SK-N-SH (cell line): ENCODE data around the gene ARPC5. TPM values are rescaled to one million over a fixed set of nuclear protein-coding genes. Genes with fewer than 3 reads are reported as not detected.

Experiments
- CTCF ChIA-PET: fragments of 300-600, 350-600 bp; formaldehyde crosslinking; extraction: SDS; loops from one replicate; lab custom pipeline; 2021; lab: Yijun Ruan, JAX
- POLR2A ChIA-PET: fragments of 350-600 bp; sonication (Branson Sonifier 250); formaldehyde crosslinking; extraction: SDS; loops from one replicate; lab custom pipeline; 2020; ENCODE audit warnings: antibody characterized with exemption, inconsistent platforms; lab: Yijun Ruan, JAX
- DNase-seq: peaks from one replicate; pipeline ENCODE4 v3.0.0; 2012
- H2AFZ ChIP-seq: fragments of 200-600 bp; sonication (generic); 2 replicates; pipeline ENCODE4 v1.8.1; 2016; ENCODE audit warnings: antibody characterized with exemption, mild to moderate bottlenecking, low read depth
- H3F3A ChIP-seq: fragments of 200-600 bp; sonication (generic); replicated peaks from 2 replicates; pipeline ENCODE3; 2016; ENCODE audit warnings: antibody characterized with exemption, mild to moderate bottlenecking; ENCODE audit not compliant: insufficient read depth
- H3K27ac ChIP-seq, 2 experiments: fragments of 200-500 bp in 1 of 2; fragments of 200-600 bp in 1 of 2; sonication (Bioruptor generic) in 1 of 2; sonication (generic), shearing (Covaris generic) in 1 of 2; 2 replicates each; pipeline versions ENCODE4 v1.5.1 to v1.6.1; 2014 to 2016; ENCODE audit warnings: low read depth in 2 of 2, inconsistent platforms in 1 of 2, low read length in 1 of 2, mild to moderate bottlenecking in 1 of 2, mixed read lengths in 1 of 2
- H3K27me3 ChIP-seq: fragments of 200-600 bp; sonication (generic), shearing (Covaris generic); 2 replicates; pipeline ENCODE4 v1.6.1; 2016; ENCODE audit warnings: mixed run types; ENCODE audit not compliant: insufficient read depth
- H3K36me3 ChIP-seq, 2 experiments: fragments of 200-500 bp in 1 of 2; fragments of 200-600 bp in 1 of 2; sonication (Bioruptor generic) in 1 of 2; sonication (generic) in 1 of 2; replicated peaks in 1 of 2; 2 replicates each; pipeline versions ENCODE3 to v1.5.1; 2014 to 2016; ENCODE audit warnings: low read length in 1 of 2, mild to moderate bottlenecking in 1 of 2; ENCODE audit not compliant: insufficient read depth in 2 of 2, control insufficient read depth in 1 of 2
- H3K4me1 ChIP-seq, 2 experiments: fragments of 200-500 bp in 1 of 2; fragments of 200-600 bp in 1 of 2; sonication (Bioruptor generic) in 1 of 2; sonication (generic), shearing (Covaris generic) in 1 of 2; 2 replicates each; pipeline versions ENCODE4 v1.5.1 to v1.6.1; 2014 to 2016; ENCODE audit warnings: low read depth in 1 of 2, low read length in 1 of 2, mixed run types in 1 of 2; ENCODE audit not compliant: insufficient read depth in 2 of 2, control insufficient read depth in 1 of 2
- H3K4me2 ChIP-seq: fragments of 200-600 bp; sonication (generic), shearing (Covaris generic); 2 replicates; pipeline ENCODE4 v1.6.1; 2017; ENCODE audit warnings: mixed run types
- H3K4me3 ChIP-seq, 2 experiments: fragments of 200-500 bp in 1 of 2; fragments of 200-600 bp in 1 of 2; sonication (Bioruptor generic) in 1 of 2; sonication (generic), shearing (Covaris generic) in 1 of 2; 2 replicates each; pipeline versions ENCODE4 v1.5.1 to v1.8.1; 2014 to 2016; ENCODE audit warnings: low read depth in 2 of 2, inconsistent platforms in 1 of 2, low read length in 1 of 2, mild to moderate bottlenecking in 1 of 2, mixed read lengths in 1 of 2, moderate library complexity in 1 of 2
- H3K79me2 ChIP-seq: fragments of 200-600 bp; sonication (generic); 2 replicates; pipeline ENCODE4 v1.8.1; 2017; ENCODE audit warnings: mild to moderate bottlenecking; ENCODE audit not compliant: insufficient read depth
- H3K9ac ChIP-seq: fragments of 200-600 bp; sonication (generic); 2 replicates; pipeline ENCODE4 v1.6.1; 2017; ENCODE audit warnings: mixed run types
- H3K9me2 ChIP-seq: fragments of 200-600 bp; sonication (generic); 2 replicates; pipeline ENCODE4 v1.6.1; 2017; ENCODE audit warnings: mixed run types
- H3K9me3 ChIP-seq: fragments of 200-600 bp; sonication (generic); 2 replicates; pipeline ENCODE4 v1.6.1; 2017; ENCODE audit warnings: mixed run types, mild to moderate bottlenecking, moderate library complexity
- H4K20me1 ChIP-seq: fragments of 200-600 bp; sonication (generic); 2 replicates; pipeline ENCODE4 v1.6.1; 2017; ENCODE audit warnings: mild to moderate bottlenecking, mixed run types; ENCODE audit not compliant: insufficient read depth
- CHD2 ChIP-seq: fragments of 150-350 bp; IDR thresholded peaks from 2 replicates; pipeline ENCODE4 v1.6.1; 2018; ENCODE audit warnings: low read length; ENCODE audit not compliant: partially characterized antibody
- ELF1 ChIP-seq: IDR thresholded peaks from 2 replicates; pipeline ENCODE4 v1.4.0; 2012
- EP300 ChIP-seq, 2 experiments: IDR thresholded peaks; 2 replicates each; pipeline versions ENCODE4 v1.4.0 to v1.6.1; 2012; ENCODE audit warnings: borderline replicate concordance in 1 of 2, low read depth in 1 of 2, low read length in 1 of 2
- EZH2phosphoT487 ChIP-seq: fragments of 200-600 bp; sonication (generic); IDR thresholded peaks from 2 replicates; pipeline ENCODE4 v1.6.1; 2017; ENCODE audit warnings: low read depth, mixed run types, mild to moderate bottlenecking, antibody characterized with exemption, moderate library complexity, borderline replicate concordance
- FOSL2 ChIP-seq: IDR thresholded peaks from 2 replicates; pipeline ENCODE4 v1.4.0; 2012; ENCODE audit warnings: low read depth, mild to moderate bottlenecking, moderate library complexity, borderline replicate concordance
- GABPA ChIP-seq: IDR thresholded peaks from 2 replicates; pipeline ENCODE4 v1.4.0; 2012; ENCODE audit warnings: low read depth, mild to moderate bottlenecking
- GATA2 ChIP-seq: sonication (generic); formaldehyde crosslinking; IDR thresholded peaks from 2 replicates; pipeline ENCODE4 v1.5.0; 2020; ENCODE audit warnings: mild to moderate bottlenecking, missing genetic modification reagents
- MEF2A ChIP-seq: IDR thresholded peaks from 2 replicates; pipeline ENCODE4 v1.4.0; 2012; ENCODE audit warnings: low read depth, borderline replicate concordance
- MXI1 ChIP-seq: IDR thresholded peaks from 2 replicates; pipeline ENCODE4 v1.6.1; 2012; ENCODE audit warnings: mild to moderate bottlenecking, low read depth, low read length, improper control_type of control experiment
- NRF1 ChIP-seq: IDR thresholded peaks from 2 replicates; pipeline ENCODE4 v1.6.1; 2012; ENCODE audit warnings: low read depth, mild to moderate bottlenecking, low read length
- RCOR1 ChIP-seq: fragments of 150-350 bp; IDR thresholded peaks from 2 replicates; pipeline ENCODE4 v1.6.1; 2017; ENCODE audit warnings: antibody characterized with exemption, low read length
- RFX5 ChIP-seq: IDR thresholded peaks from 2 replicates; pipeline ENCODE4 v1.6.1; 2012; ENCODE audit warnings: mild to moderate bottlenecking, improper control_type of control experiment, low read length
- SMC3 ChIP-seq: IDR thresholded peaks from 2 replicates; pipeline ENCODE4 v1.6.1; 2012; ENCODE audit warnings: low read depth, low read length, improper control_type of control experiment
- TAF1 ChIP-seq: IDR thresholded peaks from 2 replicates; pipeline ENCODE4 v1.6.1; 2012; ENCODE audit warnings: low read depth, mild to moderate bottlenecking, low read length, moderate library complexity, borderline replicate concordance
- TEAD4 ChIP-seq: IDR thresholded peaks from 2 replicates; pipeline ENCODE4 v1.4.0; 2012; ENCODE audit warnings: mild to moderate bottlenecking, borderline replicate concordance; ENCODE audit not compliant: insufficient read depth
- WGBS: methylation state at CpG from one replicate; pipeline ENCODE4 v1.1.6; 2017; ENCODE audit warnings: low lambda C conversion rate; 5-methylcytosine and 5-hydroxymethylcytosine counted together
- polyA plus RNA-seq, 3 experiments: library from polyadenylated mRNA; depleted of rRNA; stranded (reverse); fragments of >200 nt; gene quantifications; 2 replicates each; pipeline ENCODE4 v1.2.3, GENCODE V29; 2012
- TF ChIP-seq, protein P1 (sequence below): IDR thresholded peaks from 2 replicates; pipeline ENCODE4 v1.4.0; 2012; ENCODE audit warnings: low read depth, borderline replicate concordance
- TF ChIP-seq, protein P2 (sequence below): fragments of 200-600 bp; sonication (generic); IDR thresholded peaks from 2 replicates; pipeline ENCODE4 v1.6.1; 2017; ENCODE audit warnings: antibody characterized with exemption, mild to moderate bottlenecking, moderate library complexity
- TF ChIP-seq, protein P3 (sequence below): IDR thresholded peaks from 2 replicates; pipeline ENCODE4; 2012

The ARPC5 gene
- polyA plus RNA-seq, 1 of the 3 experiments (the other 2 are of a cell fraction), result 66.8 TPM

DNA sequence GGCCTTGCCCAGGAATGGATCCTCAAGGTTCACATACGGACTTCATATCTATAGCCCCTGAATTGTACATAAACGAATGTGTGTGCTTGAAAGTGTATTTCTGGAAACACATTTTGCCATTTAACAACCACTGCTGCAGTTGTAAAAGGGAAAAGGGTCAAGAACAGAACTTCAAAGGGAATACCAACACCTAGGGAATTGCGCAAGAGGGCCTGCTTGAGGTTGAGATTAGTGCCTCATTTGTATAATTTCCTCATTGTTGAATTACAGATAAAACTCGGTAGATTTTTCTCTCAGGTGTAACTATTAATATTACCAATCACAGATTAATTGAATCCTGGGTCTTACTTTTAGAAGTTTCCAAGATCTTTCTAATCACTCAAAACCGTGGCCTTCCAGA, 51.4 kb downstream of the ARPC5 start:
- Histone ChIP-seq H3K4me1 (no peaks in the 10 kb centered on the region), H3K4me2 (no peak overlapping the region), H4K20me1 (no peaks in the 10 kb centered on the region), H3K27ac (no peak overlapping the region), H2AFZ (no peak overlapping the region), H3K9me3 (no peaks in the 10 kb centered on the region), H3K27me3 (no peaks in the 10 kb centered on the region), H3K9me2 (no peaks in the 10 kb centered on the region), H3K79me2 (no peaks in the 10 kb centered on the region), H3K4me3 (no peak overlapping the region), H3K36me3 (no peaks in the 10 kb centered on the region), H3F3A (no peaks in the 10 kb centered on the region), H3K9ac (no peak overlapping the region)
- TF ChIP-seq, protein P1, sequence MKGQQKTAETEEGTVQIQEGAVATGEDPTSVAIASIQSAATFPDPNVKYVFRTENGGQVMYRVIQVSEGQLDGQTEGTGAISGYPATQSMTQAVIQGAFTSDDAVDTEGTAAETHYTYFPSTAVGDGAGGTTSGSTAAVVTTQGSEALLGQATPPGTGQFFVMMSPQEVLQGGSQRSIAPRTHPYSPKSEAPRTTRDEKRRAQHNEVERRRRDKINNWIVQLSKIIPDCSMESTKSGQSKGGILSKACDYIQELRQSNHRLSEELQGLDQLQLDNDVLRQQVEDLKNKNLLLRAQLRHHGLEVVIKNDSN, result no peak
- TF ChIP-seq EP300 (IDR thresholded peaks at IDR 0.05; ENCODE audit: borderline replicate concordance in 1 of 2, low read depth in 1 of 2, low read length in 1 of 2) (no peak), ELF1 (no peak), GATA2 (CRISPR knock-in tag) (no peak), RCOR1 (no peak), NRF1 (no peak), EZH2phosphoT487 (no peak)
- TF ChIP-seq, protein P2, sequence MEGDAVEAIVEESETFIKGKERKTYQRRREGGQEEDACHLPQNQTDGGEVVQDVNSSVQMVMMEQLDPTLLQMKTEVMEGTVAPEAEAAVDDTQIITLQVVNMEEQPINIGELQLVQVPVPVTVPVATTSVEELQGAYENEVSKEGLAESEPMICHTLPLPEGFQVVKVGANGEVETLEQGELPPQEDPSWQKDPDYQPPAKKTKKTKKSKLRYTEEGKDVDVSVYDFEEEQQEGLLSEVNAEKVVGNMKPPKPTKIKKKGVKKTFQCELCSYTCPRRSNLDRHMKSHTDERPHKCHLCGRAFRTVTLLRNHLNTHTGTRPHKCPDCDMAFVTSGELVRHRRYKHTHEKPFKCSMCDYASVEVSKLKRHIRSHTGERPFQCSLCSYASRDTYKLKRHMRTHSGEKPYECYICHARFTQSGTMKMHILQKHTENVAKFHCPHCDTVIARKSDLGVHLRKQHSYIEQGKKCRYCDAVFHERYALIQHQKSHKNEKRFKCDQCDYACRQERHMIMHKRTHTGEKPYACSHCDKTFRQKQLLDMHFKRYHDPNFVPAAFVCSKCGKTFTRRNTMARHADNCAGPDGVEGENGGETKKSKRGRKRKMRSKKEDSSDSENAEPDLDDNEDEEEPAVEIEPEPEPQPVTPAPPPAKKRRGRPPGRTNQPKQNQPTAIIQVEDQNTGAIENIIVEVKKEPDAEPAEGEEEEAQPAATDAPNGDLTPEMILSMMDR, result no peak
- WGBS, result 62% methylated on average over 5 of the region's 5 CpGs
- POLR2A ChIA-PET, result no interaction called here
- CTCF ChIA-PET, result no interaction called here
- no peak for DNase-seq

DNA sequence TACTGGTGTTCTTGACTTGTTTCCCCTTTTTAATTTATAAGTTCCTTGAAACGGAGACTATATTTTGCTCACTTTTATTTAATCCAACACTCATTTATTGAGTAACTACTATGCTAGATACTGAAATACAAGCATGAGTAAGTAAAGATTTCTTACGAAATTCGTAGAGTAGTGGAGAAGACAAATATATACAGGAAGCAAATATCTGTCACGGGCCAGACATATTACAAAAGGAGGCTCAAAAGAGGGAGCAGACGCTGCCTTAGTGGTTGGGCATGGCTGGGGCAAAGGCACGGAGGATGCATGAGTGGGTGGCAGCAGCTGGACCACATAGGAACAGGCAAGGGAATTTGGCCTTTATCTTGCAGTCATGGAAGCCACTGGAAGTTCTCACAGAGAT, 52.1 kb downstream of the ARPC5 start:
- Histone ChIP-seq H3K79me2 (no peaks in the 10 kb centered on the region), H3K36me3 (no peaks in the 10 kb centered on the region), H3K9me2 (no peaks in the 10 kb centered on the region), H3K4me2 (no peak overlapping the region), H3K27me3 (no peaks in the 10 kb centered on the region), H3K9me3 (no peaks in the 10 kb centered on the region), H4K20me1 (no peaks in the 10 kb centered on the region), H3K27ac (no peak overlapping the region), H3K9ac (no peak overlapping the region), H3K4me3 (no peak overlapping the region), H2AFZ (no peak overlapping the region), H3K4me1 (no peaks in the 10 kb centered on the region), H3F3A (no peaks in the 10 kb centered on the region)
- WGBS, result 82% methylated on average over 6 of the region's 6 CpGs
- ChIA-PET CTCF (no interaction called here), POLR2A (no interaction called here)
- no peak for TF ChIP-seq GABPA
- TF ChIP-seq, protein P3, sequence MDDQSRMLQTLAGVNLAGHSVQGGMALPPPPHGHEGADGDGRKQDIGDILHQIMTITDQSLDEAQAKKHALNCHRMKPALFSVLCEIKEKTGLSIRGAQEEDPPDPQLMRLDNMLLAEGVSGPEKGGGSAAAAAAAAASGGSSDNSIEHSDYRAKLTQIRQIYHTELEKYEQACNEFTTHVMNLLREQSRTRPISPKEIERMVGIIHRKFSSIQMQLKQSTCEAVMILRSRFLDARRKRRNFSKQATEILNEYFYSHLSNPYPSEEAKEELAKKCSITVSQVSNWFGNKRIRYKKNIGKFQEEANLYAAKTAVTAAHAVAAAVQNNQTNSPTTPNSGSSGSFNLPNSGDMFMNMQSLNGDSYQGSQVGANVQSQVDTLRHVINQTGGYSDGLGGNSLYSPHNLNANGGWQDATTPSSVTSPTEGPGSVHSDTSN, result no peak
- TF ChIP-seq MEF2A, result no peak
- TF ChIP-seq CHD2, result no peak
- no peak for TF ChIP-seq TAF1
- TF ChIP-seq FOSL2, result no peak
- no peak for TF ChIP-seq SMC3
- no peak for TF ChIP-seq MXI1
- TF ChIP-seq, protein P1, result no peak
- TF ChIP-seq RFX5, result no peak
- TF ChIP-seq ELF1, result no peak
- TF ChIP-seq TEAD4, result no peak
- DNase-seq, result no peak
